SK-N-DZ (cell line): ENCODE data around the gene IL17B.

ENCODE experiments used
- DNase-seq: peaks from one replicate; pipeline ENCODE4 v3.0.0-alpha.2; 2015; ENCODE audit warnings: low spot score

The IL17B gene

DNA sequence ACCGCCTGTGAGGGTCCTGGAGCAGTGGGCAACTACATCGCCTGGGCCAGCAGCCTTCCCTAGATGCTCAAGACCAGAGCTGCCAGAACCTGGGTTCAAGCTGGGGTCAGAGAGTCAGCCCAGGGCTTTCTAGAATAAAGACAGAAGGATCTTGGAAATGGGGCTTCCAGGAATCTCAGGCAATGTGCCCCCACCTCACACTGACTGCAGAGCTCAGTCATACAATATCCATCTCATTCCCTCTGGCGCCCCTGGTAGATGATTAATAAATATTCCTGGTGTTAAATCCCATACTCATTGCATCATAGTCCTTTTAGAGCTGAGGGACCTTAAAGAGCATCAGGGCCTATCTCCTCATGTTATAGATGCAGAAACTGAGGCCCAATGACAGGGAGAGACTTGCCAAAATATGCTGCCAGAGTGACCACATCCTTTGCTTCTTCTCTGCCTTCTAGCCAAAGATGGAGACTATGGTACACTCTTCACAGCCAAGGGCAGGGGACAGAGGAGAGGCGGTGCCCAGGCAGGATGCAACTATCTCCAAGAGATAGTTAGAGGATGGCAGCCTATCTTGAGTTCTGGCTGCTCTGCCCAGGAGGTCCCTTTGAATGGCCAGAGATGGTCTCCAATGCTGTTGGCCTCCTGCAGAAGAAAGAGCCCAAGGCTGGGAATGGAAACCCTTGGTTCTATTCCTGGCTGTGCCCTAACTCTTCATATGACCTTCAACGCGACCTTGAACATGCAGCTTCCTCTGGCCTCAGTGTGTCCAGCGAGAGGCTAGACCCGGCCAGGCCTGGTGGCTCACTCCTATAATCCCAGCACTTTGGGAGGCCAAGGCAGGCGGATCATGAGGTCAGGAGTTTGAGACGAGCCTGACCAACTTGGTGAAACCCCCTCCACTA is 36.2 kb upstream of the IL17B start:
- no peak for DNase-seq

DNA sequence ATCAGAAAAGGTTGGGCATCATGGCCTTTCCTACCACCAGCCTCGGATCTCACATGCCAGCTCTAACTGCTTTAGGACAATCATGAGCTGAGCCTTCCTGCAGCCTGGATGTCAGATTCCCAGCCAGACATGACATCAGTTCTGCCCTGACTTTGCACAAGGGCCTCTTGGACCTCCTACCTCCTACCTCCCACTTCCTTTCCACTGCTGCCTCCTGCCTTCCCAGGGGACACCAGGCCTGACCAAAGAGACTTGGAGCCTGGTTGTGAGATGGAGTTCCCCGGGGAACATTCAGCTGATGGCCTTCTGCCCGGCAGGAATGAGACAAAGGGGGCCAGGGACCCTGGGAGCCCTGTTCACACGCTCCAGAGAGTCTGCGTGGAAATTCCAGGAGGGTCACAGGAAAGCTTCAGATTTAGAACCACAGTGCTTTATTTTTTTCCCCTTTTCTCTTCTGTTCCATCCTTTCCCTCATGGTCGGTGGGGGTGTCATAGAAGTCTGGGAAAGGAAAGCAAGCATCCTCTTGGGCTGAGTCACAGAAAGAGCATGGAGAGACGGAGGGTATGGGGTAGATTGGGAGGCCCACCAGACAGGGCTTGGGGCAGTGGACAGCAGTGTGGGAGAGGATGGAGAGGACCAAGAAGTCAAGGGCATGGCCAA is 35.4 kb upstream of the IL17B start:
- DNase-seq = peak; percentile 67

DNA sequence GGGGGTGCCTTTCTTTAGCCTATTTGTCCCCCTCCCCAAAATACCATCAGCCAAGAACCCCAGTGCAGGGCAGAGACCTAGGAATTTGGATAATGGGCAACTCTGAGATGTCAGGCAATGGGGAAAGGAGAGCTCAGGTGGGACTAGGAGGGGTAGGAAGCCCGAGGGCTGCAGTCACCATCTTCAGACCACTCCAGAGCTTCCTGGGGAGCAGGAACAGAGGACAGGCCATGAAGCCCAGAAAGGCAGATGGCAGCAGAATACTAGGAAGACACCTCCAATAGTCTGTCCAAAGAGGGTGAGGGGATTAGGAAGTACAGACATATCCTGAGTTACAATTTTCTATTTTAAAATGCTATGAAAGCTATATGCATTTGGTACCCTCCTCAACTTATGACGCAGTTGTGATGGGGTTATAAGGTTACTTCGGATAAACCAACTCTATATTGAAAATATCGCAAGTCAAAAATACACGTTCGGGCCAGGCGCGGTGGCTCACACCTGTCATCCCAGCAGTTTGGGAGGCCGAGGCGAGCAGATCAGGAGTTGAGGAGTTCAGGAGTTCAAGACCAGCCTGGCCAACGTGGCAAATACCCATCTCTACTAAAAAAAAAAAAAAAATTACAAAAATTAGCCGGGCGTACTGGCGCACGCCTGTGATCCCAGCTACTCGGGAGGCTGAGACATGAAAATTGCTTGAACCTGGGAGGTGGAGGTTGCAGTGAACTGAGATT is 34.6 kb upstream of the IL17B start:
- DNase-seq = no peak

DNA sequence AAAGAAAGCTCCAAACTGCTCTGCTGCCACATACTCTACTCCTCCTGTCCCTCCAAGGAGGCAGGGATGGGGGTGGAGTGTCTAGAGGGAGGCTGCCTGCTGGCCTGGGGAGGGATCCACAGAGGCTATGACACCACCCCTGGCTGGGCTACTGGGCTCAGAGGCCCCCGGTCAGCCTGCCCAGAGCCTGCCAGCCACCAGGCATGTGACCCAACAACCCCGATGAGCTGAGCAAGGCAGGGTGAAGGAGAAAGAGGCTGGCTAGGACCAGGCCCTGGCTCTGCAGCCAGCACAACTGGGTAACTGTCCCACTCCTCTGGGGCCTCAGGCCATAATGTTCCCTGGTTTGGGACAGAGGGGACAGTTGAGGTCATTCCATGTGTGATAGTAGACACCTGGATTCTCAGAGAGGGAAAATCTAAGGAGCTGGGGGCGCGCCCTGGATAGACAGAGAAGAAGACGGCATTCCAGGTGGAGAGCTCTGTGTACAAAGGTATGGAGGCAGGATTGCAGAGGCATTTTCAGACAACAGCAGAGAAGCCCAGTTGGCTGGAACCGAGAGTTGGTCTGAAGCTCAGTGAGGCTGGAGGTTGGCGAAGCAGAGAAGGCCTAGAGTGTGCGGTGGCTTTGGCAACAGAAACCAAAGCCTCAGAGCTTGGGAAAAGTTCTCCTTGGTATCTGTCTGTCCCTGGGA is 33.8 kb upstream of the IL17B start:
- no peak for DNase-seq

DNA sequence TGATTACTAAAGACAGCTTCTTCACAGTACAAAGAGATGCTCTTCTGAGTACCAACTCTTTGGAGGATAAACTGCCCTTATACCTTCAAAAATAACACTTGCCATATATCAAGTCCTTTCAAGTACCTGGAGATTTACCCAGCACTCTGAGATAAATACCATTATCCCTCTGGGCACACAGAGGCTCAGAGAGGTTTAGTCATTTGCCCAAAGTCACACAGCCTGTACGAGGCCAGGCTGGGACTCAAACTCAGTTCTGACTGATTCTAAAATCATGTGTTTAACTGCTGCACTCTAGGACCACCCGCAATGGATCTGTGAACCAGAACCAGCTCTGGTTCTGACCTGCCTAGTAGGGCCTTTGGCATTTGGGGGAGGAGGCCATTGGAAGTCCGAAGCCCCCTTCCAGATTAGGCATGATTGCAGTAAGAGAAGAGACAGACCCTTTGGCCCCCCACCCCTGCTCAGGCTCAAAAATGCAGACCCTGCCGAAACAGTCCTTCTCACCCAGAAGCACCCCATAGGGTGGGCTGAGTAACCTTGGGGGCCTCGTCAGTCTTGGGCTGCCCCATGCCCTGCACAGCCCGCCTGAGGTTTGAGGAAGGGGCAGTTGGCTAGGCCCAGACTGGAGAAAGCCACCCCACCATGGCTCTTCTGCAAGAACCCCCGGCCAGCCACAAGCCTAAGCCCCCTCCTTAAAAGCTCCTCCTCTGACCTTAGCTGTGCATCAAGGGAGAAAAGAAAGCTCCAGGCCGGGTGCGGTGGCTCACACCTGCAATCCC is 32.8 kb upstream of the IL17B start:
- DNase-seq = no peak

DNA sequence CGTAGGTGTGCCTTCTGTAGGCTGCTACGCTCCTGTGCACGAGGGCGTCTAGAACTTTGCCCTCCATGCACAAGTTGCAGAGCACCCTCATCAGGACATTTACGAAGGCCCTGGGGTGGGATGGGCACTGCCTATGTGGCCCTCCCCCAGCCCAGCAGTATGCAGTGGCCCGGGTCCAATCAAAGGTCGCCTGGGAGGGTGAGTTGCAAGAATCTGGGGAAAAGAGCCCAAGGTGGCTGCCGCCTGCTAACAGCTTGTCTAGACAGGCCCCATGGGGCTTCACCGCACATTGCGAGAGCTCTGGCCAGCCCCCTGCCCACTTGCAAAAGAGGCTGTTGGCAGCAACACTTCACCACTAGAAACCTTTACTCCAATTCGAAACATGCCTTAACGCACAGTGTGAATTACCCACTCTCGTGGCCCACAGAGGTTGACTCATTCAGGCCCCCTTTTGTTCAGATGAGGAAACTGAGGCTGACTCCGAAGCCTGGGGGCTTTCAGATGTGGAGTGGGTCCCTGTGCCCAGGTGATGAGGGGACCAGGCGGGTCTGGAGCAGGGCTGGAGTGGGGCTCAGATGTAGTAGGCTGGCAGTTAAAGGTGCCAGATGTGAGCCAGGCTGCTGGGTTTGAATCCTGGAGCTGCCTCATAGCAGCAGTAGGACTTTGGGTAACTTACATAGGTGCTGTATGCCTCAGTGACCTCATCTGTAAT is 31.8 kb upstream of the IL17B start:
- DNase-seq = no peak

DNA sequence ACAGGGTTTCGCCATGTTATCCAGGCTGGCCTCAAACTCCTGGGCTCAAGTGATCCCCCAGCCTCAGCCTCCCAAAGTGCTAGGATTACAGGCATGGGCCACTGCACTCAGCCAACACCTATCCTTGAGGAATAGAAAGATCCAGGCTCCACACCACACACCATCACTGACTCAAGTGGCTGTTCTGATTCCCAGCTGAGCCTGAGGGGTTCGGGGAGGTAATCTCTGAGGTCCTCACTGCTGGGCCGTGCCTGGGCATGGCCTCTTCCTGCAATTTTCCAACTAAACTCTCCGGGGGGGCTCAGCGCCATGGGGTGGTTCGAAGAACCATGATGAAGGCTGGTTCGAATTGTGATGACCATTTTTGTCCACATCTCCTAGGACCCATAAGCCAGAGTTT is 31.0 kb upstream of the IL17B start:
- DNase-seq = no peak

DNA sequence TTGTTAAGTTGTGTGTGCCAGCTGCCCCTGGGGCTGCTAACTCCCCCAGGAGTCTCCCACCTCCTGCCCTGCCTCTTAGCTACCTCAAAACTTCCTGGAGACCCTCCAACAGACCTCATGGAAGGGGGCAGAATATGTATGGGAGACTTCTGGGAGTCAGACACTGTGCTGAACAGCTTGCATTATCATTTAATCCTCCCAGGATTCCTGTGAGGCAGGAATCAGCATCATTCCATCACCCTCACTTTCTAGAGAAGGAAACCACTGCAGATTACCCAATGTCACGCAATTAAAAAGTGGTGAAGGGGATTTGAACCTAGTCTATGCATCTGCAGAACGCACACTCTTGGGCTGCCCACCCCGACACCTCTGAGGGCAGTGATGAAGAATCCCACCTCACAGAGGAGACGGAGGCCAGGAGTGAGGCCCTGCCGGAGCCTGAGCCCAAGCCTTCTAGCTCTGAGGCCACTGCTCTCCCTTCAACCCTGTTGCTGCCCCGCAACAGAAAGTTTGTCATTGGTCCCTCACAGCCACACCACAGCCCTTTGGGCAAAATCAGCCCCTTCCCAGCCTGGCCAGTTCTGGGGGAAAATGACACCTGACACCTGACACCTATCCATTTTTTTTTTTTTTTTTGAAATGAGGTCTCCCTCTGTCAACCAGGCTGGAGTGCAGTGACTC is 30.3 kb upstream of the IL17B start:
- no peak for DNase-seq

DNA sequence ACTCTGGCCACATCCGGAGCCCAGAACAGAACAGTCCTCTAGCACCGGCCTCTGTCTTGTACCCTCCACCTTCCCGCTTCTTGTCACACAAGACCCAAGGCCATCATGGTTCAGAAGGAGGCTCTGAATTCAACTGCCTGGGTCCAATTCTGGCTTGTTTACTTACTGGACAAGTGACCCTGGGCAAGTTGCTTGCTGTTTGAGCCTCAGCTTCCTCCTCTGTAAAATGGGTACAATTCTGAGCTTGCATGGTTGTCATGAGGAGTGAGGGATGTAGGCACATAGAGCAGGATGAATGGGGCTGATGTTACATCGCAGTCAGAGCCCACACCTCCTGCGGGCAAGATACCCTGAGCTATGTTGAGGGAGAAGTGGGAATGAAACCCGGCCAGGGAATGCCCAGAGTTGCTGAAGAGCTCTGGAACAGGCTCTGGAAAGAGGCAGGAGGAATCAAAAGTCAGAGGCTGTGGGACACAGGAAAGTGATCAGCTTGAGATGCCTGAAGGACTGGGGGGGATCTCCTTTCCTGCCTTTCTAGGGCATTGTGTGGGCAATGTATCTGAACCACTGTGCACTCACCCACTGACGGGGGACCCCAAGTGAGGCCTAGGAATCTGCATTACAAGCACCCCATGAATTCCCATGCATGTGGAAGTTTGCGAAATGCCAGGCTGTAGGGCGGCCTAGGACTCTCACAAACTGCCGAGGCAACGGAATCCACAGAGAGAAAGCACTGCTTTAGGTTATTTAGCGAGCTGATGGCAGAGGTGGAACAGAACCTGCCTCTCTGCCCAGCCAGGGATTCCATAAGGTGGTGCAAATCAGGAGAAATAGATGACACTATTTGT is 29.4 kb upstream of the IL17B start:
- no peak for DNase-seq

DNA sequence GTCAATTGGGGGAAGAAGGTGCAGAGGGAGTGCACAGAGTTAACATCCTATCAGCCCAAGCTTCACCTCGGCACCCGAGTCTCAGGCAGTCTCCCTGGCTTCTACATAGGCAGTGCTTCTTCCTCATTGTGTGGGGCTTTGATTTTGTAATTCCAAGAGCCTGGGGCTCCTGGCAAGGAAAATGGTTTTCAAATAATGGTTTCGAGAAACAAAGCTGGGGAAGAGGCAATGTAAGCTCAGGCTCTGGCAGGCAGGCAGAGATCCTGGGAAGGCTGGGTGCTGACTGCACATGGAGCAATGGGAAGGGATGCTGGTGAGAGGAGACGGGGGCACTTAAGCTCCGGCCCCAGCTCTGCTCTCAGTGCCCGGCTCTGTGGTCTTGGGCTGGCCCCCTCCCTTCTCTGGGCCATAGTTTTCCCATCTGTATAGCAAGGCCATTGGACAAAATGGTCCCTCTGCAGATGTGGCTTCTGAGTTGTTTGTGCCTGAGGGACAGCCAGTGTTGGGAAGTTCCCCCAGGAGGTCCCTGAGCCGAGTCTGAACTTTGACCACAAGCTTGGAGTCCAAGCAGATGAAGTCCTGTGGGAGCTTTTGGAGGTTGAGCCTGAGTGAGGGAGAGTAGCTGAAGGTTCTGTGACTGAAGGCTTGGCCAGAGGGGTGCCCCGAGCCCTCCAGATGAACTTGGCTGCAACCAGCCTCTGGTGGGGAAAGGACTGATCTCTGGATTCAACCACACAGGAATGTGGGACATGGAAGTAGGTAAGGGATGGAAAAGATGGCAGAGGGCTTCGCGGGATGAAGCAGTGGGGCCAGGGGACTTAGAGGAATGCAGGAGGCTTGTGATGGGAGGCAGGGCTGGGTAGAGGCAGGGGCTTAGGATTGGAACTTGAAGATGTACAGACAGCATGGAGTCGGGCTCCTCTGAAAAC is 28.5 kb upstream of the IL17B start:
- DNase-seq = no peak

DNA sequence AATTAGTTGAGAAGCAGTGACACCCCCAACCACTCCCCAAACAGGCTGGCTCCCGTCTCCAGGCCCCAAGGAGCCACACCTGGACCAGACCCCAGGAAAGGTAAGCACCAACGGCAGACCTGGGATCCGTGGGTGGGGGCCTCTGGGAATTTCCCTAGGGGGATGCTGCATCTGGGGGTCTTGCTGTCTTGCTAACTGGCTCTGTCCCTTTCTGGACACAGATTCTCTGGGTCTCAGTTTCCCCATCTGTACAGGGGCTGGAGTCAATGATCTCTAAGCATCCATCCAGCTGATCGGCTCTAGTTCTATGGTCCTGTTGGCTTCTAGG is 27.9 kb upstream of the IL17B start:
- no peak for DNase-seq

DNA sequence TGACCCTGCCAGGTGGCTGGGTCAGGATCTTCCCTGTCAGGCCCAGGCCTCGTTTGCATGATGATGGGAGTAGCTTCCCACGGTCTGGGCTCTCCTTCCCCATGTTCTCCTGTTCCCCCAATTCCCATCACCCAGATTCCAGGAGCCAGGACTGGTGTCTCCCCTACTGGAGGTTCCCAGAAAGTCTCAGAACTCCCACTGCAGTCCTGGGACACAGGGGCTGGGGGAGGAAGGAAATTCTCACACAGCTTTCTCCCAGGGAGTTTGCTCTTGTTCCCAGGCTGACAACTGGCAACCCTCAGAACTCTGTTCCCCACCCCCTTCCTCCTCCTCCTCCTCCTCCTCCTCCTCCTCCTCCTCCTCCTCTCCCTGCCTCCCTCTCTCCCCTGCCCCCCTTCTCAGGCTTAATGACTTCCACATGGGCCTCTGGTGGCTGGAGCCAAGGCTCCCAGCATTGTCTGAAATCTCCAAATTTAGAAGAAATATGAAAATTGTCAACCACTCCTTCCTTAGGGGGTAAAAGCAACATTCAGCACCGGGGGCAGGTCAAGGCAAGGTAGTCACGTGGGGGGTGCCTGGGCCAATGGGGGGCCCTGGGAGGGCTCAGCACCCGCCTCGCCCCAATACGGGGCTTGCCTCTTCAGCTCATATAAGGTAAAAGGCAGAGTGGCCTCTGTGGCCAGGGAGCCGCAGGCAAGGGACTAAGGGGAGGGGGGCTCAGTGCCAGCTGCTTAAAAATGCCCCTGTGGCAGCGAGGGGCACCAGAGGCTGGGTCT is 27.3 kb upstream of the IL17B start:
- DNase-seq = peak; percentile 79

DNA sequence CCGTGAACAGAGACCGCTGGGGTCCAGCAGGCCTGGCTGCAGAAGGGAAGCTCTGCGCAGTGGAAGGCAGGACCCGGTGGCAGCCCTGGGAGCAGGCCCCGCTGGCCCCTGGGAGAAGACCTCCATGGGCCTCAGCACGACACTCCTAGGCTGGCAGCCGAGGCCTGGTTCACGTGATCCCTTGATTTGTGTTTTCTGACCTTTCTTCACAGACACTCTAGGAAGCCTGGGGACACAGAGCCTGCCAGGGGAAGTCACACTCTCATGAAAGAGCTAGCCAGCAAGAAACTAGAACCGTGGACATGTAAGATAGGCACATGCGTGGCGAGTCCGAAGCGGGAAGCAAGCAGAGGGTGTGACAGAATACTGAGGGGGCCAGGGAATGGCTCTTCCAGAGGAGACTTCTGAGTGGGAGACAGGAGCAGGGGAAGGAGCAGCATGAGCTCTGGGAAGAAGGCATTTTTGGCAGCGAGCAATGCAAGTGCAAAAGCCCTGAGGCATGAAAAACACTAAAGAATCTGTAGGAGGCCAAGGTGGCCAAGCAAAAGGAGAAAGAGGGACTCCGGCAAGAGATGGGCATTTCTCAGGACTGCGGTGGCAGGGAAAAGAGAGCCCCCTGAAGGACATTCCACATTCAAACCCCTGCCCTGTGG is 26.6 kb upstream of the IL17B start:
- no peak for DNase-seq

DNA sequence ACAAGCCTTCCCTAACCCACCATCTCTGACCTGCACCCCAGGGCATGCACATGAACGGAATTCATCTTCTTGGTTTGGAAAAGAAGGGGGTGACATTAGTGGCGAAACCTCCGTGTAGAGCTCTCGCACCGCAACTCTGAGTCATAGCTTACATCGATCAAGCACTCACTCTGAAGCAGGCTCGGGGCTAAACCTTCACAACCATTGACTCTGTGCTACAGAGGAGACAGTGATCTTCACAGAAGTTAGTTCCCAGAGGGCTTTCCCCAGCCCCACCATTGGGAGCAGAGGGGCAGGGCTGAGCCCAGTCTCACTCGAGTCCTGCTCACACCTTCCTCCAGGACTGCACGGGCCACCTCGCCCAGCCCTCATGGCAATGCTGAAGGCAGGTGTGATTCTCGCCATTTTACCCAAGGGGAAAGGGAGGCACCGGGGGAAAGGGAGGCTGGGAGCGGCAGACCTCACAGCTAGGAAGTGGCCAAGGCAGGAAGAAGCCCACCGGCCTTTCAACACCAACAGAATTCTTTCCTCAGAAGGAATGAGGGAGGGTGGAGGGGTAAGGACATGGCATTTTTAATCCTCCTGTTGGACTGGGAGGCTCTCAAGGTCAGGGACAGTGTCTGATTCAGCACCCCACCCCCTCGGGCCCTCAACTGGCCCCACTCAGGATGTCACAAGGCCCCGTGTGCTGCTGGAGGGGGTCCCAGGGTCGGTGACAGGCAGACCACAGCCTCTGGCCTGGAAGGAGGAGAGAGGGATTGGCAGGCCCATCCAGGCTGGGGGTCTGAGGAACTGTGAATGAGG is 25.9 kb upstream of the IL17B start:
- no peak for DNase-seq

DNA sequence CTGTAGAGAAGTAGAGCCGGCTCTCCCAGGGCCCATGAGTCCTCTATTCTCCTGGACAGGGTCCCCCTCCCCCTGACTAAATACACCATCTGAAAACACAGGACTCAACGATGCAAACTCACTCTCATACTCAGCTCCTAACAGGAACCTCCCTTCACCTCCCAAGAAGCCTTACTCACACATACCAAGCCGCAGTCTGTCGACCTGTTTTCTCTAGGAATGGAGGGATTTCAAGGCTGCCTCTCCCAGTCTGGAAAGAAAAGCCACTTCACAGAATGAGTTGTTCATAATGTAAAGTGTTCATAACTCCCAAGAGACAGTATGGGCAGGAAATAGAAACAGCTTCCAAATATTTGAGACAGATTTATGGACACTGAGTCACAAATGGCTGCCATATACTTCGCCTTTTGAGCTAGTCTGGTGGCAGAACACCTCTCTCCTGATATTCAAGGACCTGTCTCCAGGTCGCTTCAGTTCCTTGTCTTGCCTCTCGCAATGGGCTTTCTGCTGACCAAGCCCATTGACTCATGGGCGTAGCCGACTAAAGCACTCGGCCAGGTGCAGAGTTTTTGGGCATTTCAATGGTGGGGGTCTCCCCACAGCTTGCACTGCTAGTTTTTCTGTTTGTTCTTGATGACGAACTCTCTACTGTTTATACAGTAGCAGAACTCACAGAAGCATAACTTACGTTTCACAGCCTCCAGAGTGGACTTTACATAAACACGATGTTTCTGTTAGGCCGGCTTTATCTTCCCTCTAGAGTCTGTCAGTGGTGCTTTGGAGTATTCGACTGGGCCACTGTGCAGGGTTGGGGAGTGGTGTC is 25.0 kb upstream of the IL17B start:
- no peak for DNase-seq
